HT1080 (cell line): ENCODE measurements around the gene NRP2. TPM values are rescaled to one million over a fixed set of nuclear protein-coding genes. Genes with fewer than 3 reads are reported as not detected.

Experiments used
- DNase-seq: peaks from one replicate; pipeline ENCODE4 v3.0.0-alpha.2; 2015; ENCODE audit warnings: low read depth
- total RNA-seq: library from RNA; depleted of rRNA; stranded (reverse); fragments of >200 nt; shearing (Covaris generic); gene quantifications from 2 replicates; pipeline ENCODE4 v1.2.3, GENCODE V29; 2014

Gene NRP2
- total RNA-seq, 1 experiment from 2014 or later = 62.4 TPM

GRCh38 chr2:205800773-205801172 lies 118.5 kb downstream of the NRP2 start:
- no peak for DNase-seq

- no peak for DNase-seq
Observed at GRCh38 chr2:205802065-205802464, 119.8 kb downstream of the NRP2 start.

- no peak for DNase-seq
Observed at GRCh38 chr2:205802941-205803340, 120.6 kb downstream of the NRP2 start.

GRCh38 chr2:205803500-205803899 lies 121.2 kb downstream of the NRP2 start:
- DNase-seq = no peak

GRCh38 chr2:205805136-205805535 lies 122.8 kb downstream of the NRP2 start:
- no peak for DNase-seq

- no peak for DNase-seq
Observed at GRCh38 chr2:205806143-205806905, 124.0 kb downstream of the NRP2 start.

- DNase-seq = no peak
Observed at GRCh38 chr2:205807229-205807628, 124.9 kb downstream of the NRP2 start.

- DNase-seq = no peak
Observed at GRCh38 chr2:205807758-205808157, 125.5 kb downstream of the NRP2 start.

GRCh38 chr2:205808486-205809121 lies 126.3 kb downstream of the NRP2 start:
- DNase-seq = no peak

GRCh38 chr2:205811387-205811786 lies 129.1 kb downstream of the NRP2 start:
- no peak for DNase-seq

GRCh38 chr2:205814039-205814364 lies 131.7 kb downstream of the NRP2 start:
- no peak for DNase-seq

- no peak for DNase-seq
Observed at GRCh38 chr2:205815673-205816072, 133.4 kb downstream of the NRP2 start.

- no peak for DNase-seq
Observed at GRCh38 chr2:205816268-205816667, 134.0 kb downstream of the NRP2 start.

- peak; percentile 70 for DNase-seq
Observed at GRCh38 chr2:205822579-205822978, 140.3 kb downstream of the NRP2 start.

- no peak for DNase-seq
Observed at GRCh38 chr2:205827809-205828365, 145.6 kb downstream of the NRP2 start.

- no peak for DNase-seq
Observed at GRCh38 chr2:205833864-205834263, 151.6 kb downstream of the NRP2 start.

- no peak for DNase-seq
Observed at GRCh38 chr2:205834796-205835195, 152.5 kb downstream of the NRP2 start.

- DNase-seq = no peak
Observed at GRCh38 chr2:205835251-205835791, 153.0 kb downstream of the NRP2 start.

GRCh38 chr2:205835923-205836322 lies 153.6 kb downstream of the NRP2 start:
- no peak for DNase-seq

- DNase-seq = no peak
Observed at GRCh38 chr2:205836477-205837221, 154.3 kb downstream of the NRP2 start.

GRCh38 chr2:205837663-205838062 lies 155.4 kb downstream of the NRP2 start:
- DNase-seq = no peak

GRCh38 chr2:205845446-205845845 lies 163.1 kb downstream of the NRP2 start:
- no peak for DNase-seq
